NCI-H1105 treated with DMSO at 0.1 percent for 48 hours (cell line): Measurements from ENCODE around the gene MKNK2.
A peak's percentile ranks its signal among the peaks of the same experiment; 100 is the strongest.

Experiments used
- DNase-seq: peaks from one replicate; lab custom pipeline; 2025; lab: John Stamatoyannopoulos, UW

The MKNK2 gene

DNA sequence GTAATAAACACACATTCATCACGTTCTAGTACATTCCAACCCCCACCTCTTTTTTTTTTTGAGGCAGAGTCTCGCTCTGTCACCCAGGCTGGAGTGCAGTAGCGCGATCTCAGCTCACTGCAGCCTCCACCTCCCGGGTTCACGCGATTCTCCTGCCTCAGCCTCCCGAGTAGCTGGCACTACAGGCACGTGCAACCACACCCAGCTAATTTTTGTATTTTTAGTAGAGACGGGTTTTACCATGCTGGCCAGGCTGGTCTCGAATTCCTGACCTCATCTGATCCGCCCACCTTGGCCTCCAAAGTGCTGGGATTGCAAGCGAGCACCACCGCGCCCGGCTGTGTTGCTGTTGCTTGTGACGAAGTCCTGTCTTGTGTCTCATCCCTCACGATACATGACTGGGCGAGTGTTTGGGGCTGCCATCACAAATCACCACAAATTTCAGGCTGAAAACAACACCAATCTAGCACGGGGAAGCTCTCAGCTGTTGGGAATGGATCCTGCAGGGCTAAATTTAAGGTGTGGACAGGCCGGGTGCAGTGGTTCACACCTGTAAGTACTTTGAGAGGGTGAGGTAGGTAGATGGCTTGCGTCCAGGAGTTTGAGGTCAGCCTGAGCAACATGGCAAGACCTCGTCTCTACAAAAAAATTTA lies 29.4 kb upstream of the MKNK2 start:
- DNase-seq = no peak

DNA sequence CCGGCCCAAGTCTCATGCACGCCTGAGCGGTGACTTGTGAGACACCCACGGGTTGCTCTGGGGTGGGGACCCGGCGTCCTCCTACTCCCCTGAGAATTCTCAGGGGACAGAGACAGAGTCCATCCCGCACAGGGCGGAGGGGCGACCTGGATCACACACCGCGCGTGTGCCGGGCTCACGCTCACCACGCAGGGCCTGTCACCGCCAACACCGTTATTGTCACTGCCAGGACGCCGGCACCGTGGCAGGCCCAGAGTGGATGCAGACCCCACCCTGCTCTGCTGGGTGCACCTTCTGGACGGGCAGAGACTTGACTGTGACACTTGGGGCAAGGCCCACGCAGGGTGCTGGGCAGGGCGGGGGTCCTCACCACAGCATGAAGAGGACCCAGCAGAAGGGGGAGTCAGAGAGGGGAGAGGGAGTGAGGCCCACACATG lies 28.8 kb upstream of the MKNK2 start:
- DNase-seq = no peak

DNA sequence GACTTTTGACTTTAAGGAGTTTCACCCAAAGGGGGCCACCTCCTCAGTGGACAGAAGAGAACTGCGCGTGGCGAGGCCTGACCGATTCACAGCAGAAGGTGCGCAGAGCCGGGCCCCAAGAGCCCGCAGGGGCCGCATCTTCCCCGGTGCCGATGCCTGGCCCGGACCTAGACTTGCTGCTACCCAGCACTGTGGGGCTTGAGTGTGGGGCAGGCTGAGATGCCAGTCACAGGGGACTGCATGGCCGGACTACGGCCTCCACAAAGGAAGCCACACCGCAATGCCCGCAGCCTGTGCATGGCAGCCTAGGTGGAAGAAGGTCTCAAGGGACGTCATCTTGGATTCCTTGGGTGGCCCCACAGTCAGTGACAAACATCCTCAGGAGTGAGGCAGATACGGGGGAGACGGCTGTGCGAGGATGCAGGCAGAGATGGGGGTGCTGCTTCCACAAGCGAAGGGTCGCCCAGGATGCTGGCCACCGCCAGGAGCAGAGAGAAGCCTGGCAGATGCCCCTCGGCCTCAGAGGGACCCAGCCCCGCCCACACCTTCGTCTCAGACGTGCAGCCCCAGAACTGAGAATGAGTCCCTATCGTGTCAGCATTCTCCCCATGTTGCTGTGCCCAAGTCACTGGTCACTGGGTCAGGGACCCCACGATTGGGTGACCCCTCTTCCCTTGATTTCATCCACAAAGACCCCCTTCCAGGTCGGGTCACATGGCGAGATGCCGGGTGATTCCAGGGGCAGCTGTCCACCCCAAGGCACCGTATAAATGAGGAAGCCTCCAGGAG lies 28.2 kb upstream of the MKNK2 start:
- DNase-seq = no peak

DNA sequence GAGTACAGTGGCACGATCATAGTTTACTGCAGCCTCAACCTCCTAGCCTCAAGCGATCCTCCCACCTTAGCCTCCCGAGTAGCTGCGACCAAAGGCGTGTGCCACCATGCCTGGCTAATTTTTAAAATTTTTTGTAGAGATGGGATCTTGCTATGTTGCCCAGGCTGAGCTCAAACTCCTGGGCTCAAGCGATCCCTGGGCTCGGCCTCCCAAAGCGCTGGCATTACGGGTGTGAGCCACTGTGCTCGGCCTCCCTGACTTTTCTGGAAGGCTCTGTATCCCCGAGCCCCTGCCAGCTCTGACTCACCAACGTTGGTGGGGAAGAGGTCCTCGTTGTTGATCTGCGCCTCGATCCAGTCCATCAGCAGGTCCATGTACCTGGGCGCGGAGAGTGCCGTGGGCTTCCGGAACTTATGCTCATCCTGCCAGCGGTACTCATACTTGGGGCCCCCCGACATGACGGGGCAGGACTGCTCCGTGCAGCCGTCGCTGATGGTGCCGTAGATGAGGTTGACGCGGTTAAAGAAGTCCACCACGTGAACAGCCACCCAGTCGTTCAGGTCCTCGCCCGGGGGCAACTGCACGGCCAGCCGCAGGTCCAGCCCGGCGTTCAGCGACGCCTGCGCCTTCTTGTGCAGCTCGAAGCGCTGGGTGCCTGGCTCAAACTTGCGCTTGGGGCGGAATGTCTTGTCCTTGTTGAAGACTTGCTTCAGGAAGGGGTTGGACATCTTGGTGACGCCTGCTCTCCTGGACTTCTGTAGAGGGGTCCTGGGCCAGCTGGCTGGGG lies 27.0 kb upstream of the MKNK2 start:
- DNase-seq = no peak

DNA sequence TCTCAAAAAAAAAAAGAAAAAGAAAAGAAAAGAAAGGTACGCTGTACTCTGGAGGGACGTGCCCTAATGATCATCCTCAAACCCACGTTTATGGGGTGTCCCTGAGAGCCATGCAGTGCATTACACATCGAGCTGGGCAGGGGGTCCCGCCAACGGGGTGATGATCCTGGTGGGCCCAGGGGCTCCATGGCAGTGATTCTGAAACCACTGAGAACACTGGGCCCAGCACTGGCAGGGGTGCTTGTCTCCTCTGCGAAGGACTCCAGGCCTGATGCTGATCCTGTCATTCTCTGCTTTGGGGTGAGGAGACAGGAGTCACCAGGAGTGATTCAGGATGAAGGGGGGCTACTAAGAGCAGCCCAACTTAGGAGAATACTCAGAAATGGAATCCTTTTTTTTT lies 26.4 kb upstream of the MKNK2 start:
- no peak for DNase-seq

DNA sequence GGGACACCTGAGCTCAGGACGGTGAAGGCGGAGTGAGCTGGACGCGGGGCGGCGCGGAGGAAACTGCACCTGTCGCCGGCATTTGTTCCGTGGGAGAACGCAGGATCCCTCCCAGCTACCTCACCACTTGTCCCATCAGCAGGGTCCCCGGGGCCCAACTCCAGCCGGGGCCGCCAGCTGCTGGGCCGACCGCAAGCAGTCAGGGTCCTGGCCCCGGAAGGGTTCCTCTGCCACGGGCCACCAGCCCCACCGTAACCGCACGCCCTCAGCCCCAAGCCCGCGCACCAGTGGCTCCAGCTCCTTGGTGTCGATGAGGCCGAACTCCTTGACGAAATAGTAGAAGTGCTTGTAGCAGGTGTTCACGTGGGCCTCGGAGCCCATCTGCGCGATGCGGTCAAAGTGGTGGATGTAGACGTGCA lies 25.5 kb upstream of the MKNK2 start:
- DNase-seq = no peak

DNA sequence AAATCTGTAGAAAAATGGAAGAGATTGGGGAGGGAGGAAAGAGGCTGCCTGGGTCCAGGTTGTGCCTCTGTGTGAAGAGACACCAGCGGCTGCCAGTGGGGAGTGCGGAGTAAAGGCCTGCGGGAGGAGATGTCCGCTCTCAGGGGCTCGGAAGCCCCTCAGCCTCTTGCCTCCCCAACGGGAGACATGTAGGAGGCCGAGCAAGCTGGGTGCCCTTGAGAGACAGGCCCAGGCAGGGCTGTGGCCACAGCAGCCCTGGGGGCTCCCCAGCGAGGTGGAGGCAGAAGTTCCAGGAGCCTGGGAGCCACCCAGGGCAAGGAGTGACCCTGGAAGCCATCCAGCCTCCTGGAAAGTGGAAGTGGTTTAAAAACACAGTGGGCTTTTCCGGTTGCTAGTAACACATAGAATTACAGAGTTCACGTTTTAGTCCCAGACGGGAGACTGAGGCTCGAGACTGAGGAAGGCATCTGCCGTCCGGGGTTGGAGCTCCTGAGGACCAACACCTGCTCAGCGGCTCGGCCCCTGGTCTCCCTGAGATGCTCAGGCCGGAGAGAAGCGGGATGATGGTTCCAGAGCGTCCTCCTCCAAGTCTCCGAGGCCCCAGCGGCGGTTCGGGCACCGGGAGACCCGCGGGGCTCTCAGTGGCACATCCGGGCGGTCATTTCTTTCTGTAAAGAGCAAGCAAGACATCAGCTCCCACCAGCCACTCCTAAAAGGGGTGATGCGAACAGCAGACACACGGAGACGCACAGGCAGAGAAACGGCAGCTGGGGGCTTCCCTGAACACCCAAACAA lies 21.9 kb upstream of the MKNK2 start:
- no peak for DNase-seq

DNA sequence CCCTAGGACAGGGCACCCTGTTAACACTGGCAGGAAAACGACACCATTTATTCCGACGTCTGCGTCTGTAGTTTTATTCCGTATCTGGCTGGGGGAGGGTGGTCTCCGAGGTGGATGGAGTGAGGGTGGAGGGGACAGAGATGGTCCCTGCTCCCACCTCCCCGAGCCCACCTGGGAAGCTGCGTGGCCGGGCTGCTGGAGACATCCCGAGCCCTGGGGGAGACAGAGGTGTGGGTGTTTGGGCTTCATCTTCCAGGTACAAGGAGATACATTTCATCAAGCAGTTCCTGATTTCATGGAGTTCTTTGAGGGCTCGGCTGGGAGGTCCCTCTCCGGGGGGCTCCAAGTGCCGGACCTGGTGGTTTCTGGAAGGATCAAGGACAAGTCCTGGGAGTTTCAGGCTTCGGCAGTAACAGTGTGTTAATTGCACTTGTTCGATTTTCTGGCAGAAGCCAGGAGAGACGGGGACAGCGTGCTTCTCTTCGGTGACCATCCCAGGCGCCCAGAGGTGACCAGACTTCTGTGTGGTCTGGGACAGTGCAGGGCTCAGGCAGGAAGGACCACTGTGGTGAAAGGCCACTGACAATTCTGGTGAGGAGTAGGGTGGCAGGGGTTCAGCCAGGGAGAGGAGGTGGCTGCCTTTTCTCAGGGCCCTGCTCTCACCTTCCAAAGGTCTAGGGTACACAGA lies 20.1 kb upstream of the MKNK2 start:
- no peak for DNase-seq

DNA sequence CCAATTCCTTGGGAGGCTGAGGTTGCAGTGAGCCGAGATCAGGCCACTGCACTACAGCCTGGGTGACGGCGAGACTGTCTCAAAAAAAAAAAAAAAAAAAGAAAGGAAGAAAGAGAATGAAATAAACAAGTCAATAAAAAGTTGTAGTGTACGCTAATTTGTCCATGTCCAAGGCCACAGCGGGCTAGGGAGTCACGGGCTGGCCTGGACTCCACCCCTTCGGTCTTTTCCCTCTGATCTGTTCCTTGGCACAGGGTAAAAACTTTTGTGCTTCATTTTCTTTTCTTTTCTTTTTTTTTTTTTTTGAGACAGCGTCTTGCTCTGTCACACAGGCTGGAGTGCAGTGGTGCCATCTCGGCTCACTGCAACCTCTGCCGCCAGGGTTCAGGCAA lies 19.4 kb upstream of the MKNK2 start:
- DNase-seq = no peak

DNA sequence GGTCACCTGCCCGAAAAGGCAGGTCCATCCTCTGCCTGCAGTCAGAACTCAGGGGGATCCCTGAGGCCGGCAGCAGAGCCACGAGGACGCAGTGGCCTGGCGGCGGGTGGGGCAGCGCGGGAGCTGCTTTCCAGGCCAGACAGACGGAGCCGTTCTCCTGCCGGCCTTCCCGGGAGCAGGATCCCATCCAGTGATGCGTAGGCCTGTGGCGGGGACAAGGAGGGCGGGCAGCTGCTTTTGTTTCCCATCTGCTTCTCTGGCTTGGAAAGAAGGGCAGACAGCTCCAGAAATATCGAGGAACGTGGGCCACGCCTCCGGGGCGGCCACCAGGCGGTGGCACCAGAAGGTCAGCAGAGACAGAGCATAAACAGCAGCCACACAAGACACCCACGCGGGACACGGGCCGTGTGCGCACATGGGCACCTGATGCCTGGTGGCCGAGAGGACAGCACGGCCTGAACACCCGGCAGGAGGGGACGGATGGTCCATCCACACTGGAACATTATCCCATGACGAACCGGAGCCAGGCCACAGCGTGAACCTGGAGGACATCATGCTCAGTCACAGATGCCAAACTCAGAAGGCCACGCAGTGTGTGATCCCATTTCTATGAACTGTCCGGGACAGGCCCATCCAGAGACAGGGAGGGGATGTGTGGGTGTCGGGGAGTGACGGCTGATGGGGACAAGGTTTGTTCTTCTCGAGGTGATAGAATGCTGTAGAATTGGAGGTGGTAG lies 13.9 kb upstream of the MKNK2 start:
- no peak for DNase-seq

DNA sequence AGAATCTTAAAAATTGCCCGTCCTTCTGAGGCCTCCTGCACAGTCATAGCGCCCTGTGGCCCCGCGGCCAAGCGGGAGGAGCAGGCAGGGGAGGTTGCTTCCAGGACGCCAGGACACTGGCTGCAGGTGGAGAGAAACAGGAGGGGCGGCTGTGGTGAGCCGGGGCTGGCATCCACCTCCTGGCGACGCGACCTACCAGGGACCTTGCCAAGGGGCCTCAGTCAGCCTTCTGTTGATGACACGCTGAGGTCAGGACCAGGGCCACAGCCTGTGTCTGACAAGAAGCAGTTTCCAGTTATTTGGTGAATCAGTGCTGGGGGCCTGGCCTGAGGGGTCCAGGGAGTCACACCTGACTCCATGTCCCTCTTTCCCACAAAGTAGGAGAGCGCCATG lies 13.3 kb upstream of the MKNK2 start:
- DNase-seq = no peak

DNA sequence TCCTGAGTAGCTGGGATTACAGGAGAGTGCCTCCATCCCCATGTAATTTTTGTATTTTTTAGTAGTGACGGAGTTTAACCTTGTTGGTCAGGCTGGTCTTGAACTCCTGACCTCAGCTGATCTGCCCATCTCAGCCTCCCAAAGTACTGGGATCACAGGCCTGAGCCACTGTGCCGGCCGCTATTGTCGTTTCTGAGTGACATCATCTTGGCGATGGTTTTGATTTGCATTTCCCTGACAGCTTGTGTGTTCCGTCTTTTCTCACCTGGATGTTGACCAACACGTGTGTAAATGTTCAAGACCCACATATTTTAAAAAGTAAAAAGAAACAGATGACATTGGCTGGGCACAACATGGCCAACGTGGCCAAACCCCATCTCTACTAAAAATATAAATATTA lies 12.8 kb upstream of the MKNK2 start:
- DNase-seq = no peak

DNA sequence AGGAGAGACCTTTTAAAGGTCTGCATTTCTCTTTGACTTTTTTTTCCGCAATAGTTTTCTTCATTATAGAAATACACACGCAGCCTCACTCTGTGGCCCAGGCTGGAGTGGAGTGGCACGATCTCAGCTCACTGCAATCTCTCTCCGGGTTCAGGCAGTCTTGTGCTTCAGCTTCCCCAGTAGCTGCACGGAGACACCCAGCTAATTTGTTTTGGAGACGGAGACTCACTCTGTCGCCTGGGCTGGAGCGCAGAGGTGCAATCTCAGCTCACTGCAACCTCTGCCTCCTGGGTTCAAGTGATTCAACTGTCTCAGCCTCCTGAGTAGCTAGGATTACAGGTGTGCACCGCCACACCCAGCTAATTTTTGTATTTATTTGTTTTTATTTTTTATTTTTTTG lies 11.7 kb upstream of the MKNK2 start:
- no peak for DNase-seq

DNA sequence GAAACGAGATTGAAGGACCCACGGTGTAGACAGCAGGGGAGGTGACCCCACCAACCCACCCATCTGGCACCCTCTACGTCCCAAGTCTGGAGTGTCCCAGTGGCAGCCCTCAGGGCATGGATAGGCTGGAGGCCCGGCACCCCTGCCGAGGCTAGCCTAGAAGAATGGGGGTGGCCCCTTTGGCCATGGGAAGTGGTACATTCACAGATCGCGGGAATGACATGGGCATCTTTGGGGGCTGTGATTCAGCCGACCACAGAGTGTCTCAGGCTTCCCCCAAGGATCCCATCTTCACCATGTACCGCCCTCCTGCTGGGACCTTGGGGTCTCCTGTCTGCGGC lies 11.3 kb upstream of the MKNK2 start:
- no peak for DNase-seq

DNA sequence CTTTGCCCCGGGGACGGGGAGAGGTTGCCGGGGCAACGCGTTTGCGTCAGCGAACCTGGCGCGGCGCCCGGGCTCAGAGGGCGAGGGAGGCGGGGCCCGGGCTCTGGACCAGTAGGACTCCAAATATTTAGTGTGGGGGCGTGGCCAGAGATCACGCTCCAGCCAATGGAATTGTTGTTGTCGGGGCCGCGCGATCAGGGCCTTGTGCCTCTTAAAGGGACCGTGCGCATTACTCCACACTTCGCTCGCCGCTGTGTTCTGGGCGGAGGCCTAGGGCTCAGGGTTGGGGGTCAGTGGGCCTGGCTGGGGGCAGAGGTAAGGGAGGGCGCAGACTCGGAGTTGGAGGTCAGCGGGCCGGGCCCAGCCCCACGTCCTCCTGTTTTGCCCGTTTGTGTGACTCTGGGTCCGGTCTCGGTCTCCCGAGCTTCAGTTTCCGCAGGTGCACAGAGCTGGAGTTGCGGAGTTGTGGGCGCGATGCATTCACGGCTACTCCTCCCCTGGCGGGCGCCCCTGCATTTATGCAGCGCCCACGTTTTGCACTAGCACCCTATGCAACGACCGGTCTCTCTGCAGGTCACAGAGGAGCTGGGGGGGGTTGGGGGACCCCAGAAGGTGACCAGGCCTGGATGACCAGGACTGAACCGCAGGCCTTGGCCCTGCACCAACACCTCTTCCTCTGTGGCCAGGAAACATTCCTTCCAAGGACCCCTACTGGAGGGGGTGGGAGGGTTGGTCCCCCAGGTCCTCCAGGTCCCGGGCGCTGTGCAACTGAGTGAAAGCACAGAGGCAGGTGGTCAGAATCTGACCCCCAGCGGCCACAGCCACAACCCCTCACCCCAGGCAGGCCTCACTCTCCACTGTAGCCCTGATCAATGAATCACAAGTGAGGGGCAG lies 10.7 kb upstream of the MKNK2 start:
- peak; percentile 99 for DNase-seq

DNA sequence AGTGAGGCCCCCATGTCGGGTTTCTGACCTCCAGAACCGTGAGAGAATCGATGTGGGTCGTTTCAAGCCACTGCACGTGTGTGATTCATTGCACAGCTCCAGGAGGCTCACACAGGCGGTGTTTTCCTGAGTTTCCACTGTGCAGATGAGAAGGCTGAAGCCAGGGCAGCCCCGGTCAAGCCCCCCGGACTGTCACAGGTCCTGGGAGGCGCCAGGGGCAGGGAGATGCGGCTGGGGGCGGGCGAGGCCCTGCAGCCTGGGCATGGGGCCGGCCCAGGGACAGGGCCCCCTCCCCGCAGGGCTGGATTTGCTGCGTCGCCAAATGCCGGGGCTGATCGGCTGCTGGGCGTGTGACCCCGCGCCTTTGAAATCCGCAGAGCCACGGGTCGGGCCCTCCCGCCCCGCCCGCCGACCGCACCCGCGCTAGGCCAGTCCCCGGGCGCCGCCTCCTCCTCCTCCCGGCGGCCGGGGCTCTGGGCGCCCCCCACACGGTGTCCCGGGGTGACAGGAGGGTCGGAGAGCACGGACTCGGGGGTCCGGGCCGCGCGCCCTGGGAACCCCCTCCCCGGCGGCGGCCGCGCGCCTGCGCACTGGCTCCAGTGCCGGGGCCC lies 9.9 kb upstream of the MKNK2 start:
- DNase-seq = peak; percentile 33

DNA sequence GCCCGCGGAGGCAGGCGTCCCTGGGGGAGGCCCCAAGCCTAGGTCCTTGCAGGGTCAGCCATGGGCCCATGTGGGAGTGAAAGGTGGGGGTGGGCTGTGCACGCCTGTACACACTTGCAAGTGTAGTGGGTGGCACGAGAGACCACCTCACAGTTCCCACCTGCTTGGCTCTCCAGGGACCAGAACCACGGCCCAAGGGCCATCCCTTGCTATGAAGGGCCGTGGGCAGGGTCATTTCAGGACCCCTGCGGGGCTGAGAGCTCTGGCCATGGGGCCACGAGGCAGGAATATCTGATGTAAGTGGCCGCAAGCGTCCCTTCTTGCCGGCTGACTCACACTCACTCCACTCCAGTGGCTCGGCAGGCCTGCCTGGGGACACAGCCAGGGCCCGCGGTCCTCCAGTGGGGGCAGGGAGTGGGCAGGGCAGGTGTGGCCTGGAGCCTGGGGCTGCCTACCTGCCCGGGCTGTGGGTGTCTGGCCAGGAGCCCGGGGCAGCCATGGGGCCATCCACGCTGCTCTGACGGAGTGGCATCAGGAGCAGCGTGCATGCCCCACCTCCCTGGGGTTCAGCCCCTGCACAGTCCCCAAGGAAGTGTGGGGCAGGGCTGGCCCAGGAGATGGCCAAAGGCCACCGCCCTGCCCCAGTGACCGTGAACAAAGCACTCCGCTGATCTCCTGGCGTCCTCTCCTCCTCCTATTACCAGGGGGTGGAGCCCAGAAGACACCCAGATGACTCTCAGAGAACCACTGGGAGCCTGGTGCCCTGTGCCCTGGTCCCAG lies 8.6 kb upstream of the MKNK2 start:
- DNase-seq = no peak

DNA sequence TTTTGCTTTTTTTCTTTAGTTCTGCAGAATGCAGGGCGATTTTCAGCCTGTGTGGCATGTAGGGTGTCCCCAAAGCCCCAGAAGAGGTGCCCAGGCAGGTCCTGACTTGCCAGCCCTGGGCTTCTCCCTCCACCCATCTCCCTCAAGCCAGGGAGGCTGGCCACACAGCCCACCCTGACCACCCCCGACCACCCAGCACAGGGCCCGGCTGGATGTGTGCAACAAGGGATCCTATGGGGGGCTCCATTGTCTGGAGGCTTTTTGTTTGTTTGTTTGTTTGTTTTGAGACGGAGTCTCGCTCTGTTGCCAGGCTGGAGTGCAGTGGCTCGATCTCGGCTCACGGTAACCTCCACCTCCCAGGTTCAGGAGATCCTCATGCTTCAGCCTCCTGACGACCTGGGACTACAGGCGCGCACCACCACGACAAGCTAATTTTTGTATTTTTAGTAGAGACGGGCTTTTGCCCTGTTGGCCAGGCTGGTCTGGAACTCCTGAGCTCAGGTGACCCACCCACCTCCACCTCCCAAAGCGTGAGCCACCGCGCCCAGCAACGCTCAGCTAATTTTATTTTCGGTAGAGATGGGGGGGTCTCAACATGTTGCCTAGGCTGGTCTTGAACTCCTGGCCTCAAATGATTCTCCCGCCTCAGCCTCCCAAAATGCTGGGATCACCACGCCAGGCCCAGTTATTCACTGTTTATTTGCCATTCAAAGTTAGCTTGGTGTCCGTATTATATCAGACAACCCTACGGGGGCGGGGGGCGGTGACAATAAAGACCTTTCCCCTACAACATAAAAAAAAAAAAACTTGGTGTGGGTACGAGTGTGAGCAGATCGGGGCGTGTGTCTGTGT lies 7.8 kb upstream of the MKNK2 start:
- no peak for DNase-seq
